Lower leg skin (tissue), 3 donors: ENCODE measurements around the gene DLGAP1.

ENCODE experiments used
- CTCF ChIP-seq, 3 donors: fragments of 450-650 bp; IDR thresholded peaks; one replicate each; pipeline ENCODE4 v1.5.1; 2016; ENCODE audit warnings: antibody characterized with exemption in 3 of 3, mild to moderate bottlenecking in 3 of 3, moderate library complexity in 2 of 3
- POLR2A ChIP-seq, 2 donors: fragments of 450-650 bp; IDR thresholded peaks; one replicate each; pipeline ENCODE4 v1.6.1; 2016 to 2017; ENCODE audit warnings: antibody characterized with exemption in 2 of 2, mild to moderate bottlenecking in 1 of 2, moderate library complexity in 1 of 2

- no peak for TF ChIP-seq POLR2A (IDR thresholded peaks at IDR 0.05)
- no peak for TF ChIP-seq CTCF (IDR thresholded peaks at IDR 0.05)
Observed at GRCh38 chr18:3510024-3510423, 945.1 kb downstream of the DLGAP1 start.
